Mesendoderm (in vitro differentiated cells): ENCODE results near the gene IER5L.

Source experiments
- DNase-seq: peaks from one replicate; pipeline ENCODE4 v3.0.0; 2013
- H2AK5ac ChIP-seq: 2 replicates; pipeline ENCODE4 v1.6.1; 2013; ENCODE audit warnings: low read length, inconsistent platforms
- H2BK120ac ChIP-seq: 2 replicates; pipeline ENCODE4 v1.6.1; 2013; ENCODE audit warnings: low read depth, mild to moderate bottlenecking, low read length, moderate library complexity, mixed read lengths
- H2BK15ac ChIP-seq: replicated peaks from 2 replicates; pipeline ENCODE4 v1.6.1; 2013; ENCODE audit warnings: low read depth, mild to moderate bottlenecking, moderate library complexity
- H2BK5ac ChIP-seq: 2 replicates; pipeline ENCODE4 v1.6.1; 2013; ENCODE audit warnings: low read length, inconsistent platforms
- H3K18ac ChIP-seq: 2 replicates; pipeline ENCODE4 v1.6.1; 2013; ENCODE audit warnings: mild to moderate bottlenecking, low read length, mixed read lengths
- H3K23ac ChIP-seq: one replicate; pipeline ENCODE4 v1.6.1; 2013; ENCODE audit warnings: low read length
- H3K27ac ChIP-seq: 2 replicates; pipeline ENCODE4 v1.5.1; 2013; ENCODE audit warnings: low read depth, mild to moderate bottlenecking, inconsistent platforms, low read length, moderate library complexity
- H3K27me3 ChIP-seq: 2 replicates; pipeline ENCODE4 v1.6.1; 2013; ENCODE audit warnings: low read length, control low read depth, mild to moderate bottlenecking, inconsistent platforms; ENCODE audit not compliant: insufficient read depth, poor library complexity
- H3K36me3 ChIP-seq: 2 replicates; pipeline ENCODE4 v1.6.1; 2013; ENCODE audit warnings: low read length, inconsistent platforms; ENCODE audit not compliant: control insufficient read depth, insufficient read depth
- H3K4ac ChIP-seq: one replicate; pipeline ENCODE4 v1.6.1; 2013; ENCODE audit warnings: low read depth, mild to moderate bottlenecking, low read length, moderate library complexity
- H3K4me1 ChIP-seq: 2 replicates; pipeline ENCODE4 v1.6.1; 2013; ENCODE audit warnings: low read depth, low read length, inconsistent platforms; ENCODE audit not compliant: control insufficient read depth
- H3K4me2 ChIP-seq: 2 replicates; pipeline ENCODE4 v1.6.1; 2013; ENCODE audit warnings: low read length
- H3K4me3 ChIP-seq: 2 replicates; pipeline ENCODE4 v1.5.1; 2013; ENCODE audit warnings: mild to moderate bottlenecking, low read length
- H3K56ac ChIP-seq: one replicate; pipeline ENCODE4 v1.6.1; 2013; ENCODE audit warnings: low read length
- H3K79me1 ChIP-seq: 2 replicates; pipeline ENCODE4 v1.6.1; 2013; ENCODE audit warnings: low read length, inconsistent platforms
- H3K79me2 ChIP-seq: 2 replicates; pipeline ENCODE4 v1.6.1; 2013; ENCODE audit warnings: mild to moderate bottlenecking, low read length; ENCODE audit not compliant: control insufficient read depth, insufficient read depth
- H3K9ac ChIP-seq: 2 replicates; pipeline ENCODE4 v1.6.1; 2013; ENCODE audit warnings: low read length, inconsistent platforms
- H4K5ac ChIP-seq: one replicate; pipeline ENCODE4 v1.6.1; 2013; ENCODE audit warnings: low read length
- H4K8ac ChIP-seq: one replicate; pipeline ENCODE4 v1.6.1; 2013; ENCODE audit warnings: low read depth, mild to moderate bottlenecking, control low read depth, low read length, moderate library complexity
- WGBS: extraction: QIAGEN DNeasy Blood & Tissue Kit; methylation state at CpG from one replicate; pipeline ENCODE4 v1.1.7; 2013; ENCODE audit warnings: low lambda C conversion rate, missing lambda C conversion rate; ENCODE audit not compliant: insufficient coverage; ENCODE audit errors: extremely low coverage; 5-methylcytosine and 5-hydroxymethylcytosine counted together

The IER5L gene

DNA sequence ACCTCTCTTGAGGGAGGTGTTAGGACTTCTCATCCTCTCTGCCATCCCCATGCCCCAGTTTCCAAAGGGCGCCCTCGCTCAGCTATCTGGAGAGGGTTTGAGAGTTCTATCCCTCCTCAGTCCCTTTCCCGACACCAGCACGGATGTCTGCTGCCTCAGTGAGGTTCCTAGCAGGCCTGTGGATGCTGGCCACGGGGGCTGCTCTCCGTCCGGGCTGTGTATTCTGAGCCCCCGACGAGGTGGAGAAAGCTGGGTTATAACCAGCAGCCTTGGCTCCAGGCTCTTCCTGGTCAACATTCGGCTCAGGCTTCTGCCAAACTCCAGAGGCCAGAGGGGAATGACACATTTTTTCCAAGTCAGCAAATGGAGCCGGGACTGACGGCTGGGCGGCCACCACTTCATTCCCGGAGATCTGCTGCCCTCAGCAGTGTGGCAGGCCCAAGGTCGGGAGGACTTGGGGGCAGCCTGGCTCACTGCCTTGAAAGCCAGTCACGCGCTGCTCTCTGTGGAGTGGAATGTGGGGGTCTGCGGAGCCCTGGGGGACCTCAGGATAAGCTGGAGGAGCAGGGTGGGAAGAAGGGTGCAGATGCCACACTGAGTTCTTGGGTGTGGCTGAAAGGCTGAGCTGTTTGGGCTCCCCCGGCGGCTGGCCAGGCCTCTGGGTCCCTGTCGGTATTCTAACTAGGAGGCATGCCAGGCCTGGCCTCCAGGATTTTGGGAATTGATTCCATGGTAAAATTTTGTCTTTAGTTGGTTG lies 39.4 kb downstream of the IER5L start:
- no CpG with 5 or more reads among the region's 21 CpGs for WGBS
- Histone ChIP-seq H3K36me3 (peaks cover 3% of the 10 kb centered on the region), H3K27me3 (no peaks in the 10 kb centered on the region), H3K18ac (no peak overlapping the region), H2BK15ac (no peak overlapping the region), H3K4ac (no peak overlapping the region), H3K79me2 (peaks cover 11% of the 10 kb centered on the region), H3K4me2 (no peak overlapping the region), H2BK5ac (no peak overlapping the region), H3K23ac (no peak overlapping the region), H4K8ac (no peak overlapping the region), H2AK5ac (peak overlapping the region; percentile 39), H3K9ac (peak overlapping the region; percentile 27), H3K4me1 (peaks cover 13% of the 10 kb centered on the region), H3K79me1 (peaks cover 9% of the 10 kb centered on the region), H3K27ac (peak overlapping the region; percentile 10), H3K56ac (peak overlapping the region; percentile 74), H2BK120ac (no peak overlapping the region), H3K4me3 (no peak overlapping the region), H4K5ac (no peak overlapping the region)
- no peak for DNase-seq

DNA sequence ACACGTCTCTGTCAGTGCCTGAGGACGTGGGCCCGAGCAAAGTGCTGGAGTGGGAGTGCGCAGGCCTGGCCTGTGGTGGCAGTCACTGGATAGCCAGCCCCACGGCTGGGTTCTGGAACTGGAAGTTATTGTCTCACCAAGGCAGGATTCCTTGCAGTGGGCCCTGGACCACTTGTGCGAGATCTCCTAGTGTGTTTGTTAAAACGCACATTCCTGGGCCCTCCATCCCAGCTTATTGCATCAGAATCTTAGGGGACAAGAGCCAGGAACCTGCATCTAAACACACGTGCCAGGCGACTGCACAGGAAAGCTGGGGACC lies 40.0 kb downstream of the IER5L start:
- Histone ChIP-seq H3K79me1 (peaks cover 9% of the 10 kb centered on the region), H3K4me3 (no peak overlapping the region), H2BK5ac (no peak overlapping the region), H3K27ac (no peak overlapping the region), H4K5ac (no peak overlapping the region), H3K4me1 (peaks cover 11% of the 10 kb centered on the region), H3K36me3 (peaks cover 5% of the 10 kb centered on the region), H3K9ac (no peak overlapping the region), H4K8ac (no peak overlapping the region), H3K18ac (no peak overlapping the region), H2AK5ac (no peak overlapping the region), H3K56ac (no peak overlapping the region), H2BK120ac (no peak overlapping the region), H3K4me2 (no peak overlapping the region), H3K27me3 (no peaks in the 10 kb centered on the region), H2BK15ac (no peak overlapping the region), H3K4ac (no peak overlapping the region), H3K79me2 (peaks cover 11% of the 10 kb centered on the region), H3K23ac (no peak overlapping the region)
- WGBS = no CpG with 5 or more reads among the region's 9 CpGs
- no peak for DNase-seq

DNA sequence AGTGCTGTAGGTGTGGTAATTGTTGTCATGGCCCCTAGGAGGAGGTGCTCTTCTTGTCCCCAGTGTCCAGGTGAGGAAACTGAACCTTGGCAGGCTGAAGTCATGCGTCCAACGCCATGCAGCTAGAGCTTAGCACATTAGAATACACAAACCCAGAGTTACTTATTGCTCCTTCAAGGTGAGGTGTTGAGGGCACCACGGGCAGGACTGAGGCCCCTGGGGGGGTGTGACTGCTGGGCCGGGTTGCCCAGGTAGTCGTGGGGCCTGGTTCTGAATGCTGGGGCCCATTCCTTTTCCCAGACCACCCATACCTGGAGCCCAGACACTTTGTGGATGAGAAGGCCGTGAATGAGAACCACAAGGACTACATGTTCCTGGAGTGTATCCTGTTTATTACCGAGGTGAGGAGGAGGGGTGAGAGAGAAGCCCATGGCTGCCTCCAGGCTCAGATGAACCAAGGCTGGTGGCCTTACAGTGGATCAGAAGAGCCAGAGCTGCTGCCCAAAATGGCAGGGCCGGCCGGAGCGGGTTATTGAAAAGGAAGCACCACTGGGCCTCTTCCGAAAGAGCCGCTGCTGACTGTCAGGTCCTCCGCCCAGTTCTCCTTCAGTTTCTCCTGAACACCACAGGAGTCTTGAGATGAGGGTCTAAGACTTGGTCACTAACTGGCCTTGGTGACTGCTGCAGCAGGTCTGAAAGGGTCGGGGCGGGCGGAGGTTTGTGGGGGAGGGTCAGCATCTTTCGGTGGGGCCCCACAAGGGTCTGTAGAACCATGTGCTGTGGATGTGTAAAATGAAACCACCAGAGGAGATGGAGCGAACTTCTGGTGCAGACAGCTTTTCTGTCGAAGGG lies 40.5 kb downstream of the IER5L start:
- H3K79me1 ChIP-seq = peaks cover 9% of the 10 kb centered on the region
- peaks cover 7% of the 10 kb centered on the region for H3K4me1 ChIP-seq
- H3K4me2 ChIP-seq = no peak overlapping the region
- no peak overlapping the region for H3K4me3 ChIP-seq
- no peak overlapping the region for H3K18ac ChIP-seq
- H2BK120ac ChIP-seq = no peak overlapping the region
- H3K4ac ChIP-seq = no peak overlapping the region
- H4K5ac ChIP-seq = no peak overlapping the region
- no CpG with 5 or more reads among the region's 19 CpGs for WGBS
- no peak overlapping the region for H2AK5ac ChIP-seq
- no peak overlapping the region for H2BK15ac ChIP-seq
- H2BK5ac ChIP-seq = no peak overlapping the region
- no peak overlapping the region for H3K27ac ChIP-seq
- H3K27me3 ChIP-seq = no peaks in the 10 kb centered on the region
- no peak for DNase-seq
- no peak overlapping the region for H4K8ac ChIP-seq
- H3K79me2 ChIP-seq = peaks cover 11% of the 10 kb centered on the region
- no peak overlapping the region for H3K9ac ChIP-seq
- no peak overlapping the region for H3K56ac ChIP-seq
- H3K36me3 ChIP-seq = peaks cover 2% of the 10 kb centered on the region
- no peak overlapping the region for H3K23ac ChIP-seq

DNA sequence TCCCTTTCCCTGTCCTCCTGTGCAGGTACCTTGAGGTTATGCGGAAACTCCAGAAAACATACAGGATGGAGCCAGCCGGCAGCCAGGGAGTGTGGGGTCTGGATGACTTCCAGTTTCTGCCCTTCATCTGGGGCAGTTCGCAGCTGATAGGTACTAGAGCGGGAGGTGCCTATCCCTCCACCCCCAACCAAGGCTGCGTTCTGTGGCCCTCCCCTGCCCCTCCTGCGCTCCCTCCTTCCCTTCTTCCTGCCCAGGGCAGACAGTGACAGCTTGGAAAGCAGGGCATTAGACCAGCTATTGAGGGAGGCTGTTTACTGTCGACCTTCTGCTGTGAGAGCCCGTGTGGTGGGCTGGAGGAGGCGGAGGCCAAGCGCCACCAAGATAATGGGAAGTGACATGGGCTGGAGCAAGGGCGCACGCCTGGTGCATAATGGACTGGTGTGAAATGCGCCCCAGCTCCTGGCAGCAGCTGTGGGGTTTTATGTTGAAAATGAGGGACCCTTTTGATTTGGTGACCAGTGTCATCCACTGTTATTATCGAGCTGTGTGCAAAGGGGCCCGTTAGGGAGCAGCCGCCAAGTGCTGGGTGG lies 41.5 kb downstream of the IER5L start:
- H2AK5ac ChIP-seq = no peak overlapping the region
- H3K27me3 ChIP-seq = no peaks in the 10 kb centered on the region
- no peak overlapping the region for H3K56ac ChIP-seq
- no peak overlapping the region for H3K9ac ChIP-seq
- no peak overlapping the region for H4K8ac ChIP-seq
- H3K79me2 ChIP-seq = peaks cover 8% of the 10 kb centered on the region
- no peak overlapping the region for H2BK15ac ChIP-seq
- H2BK120ac ChIP-seq = no peak overlapping the region
- H3K4me2 ChIP-seq = no peak overlapping the region
- H3K27ac ChIP-seq = no peak overlapping the region
- H4K5ac ChIP-seq = no peak overlapping the region
- peaks cover 2% of the 10 kb centered on the region for H3K79me1 ChIP-seq
- H3K4me3 ChIP-seq = no peak overlapping the region
- DNase-seq = no peak
- H3K4ac ChIP-seq = no peak overlapping the region
- no peak overlapping the region for H2BK5ac ChIP-seq
- WGBS = no CpG with 5 or more reads among the region's 16 CpGs
- H3K4me1 ChIP-seq = peaks cover 7% of the 10 kb centered on the region
- H3K36me3 ChIP-seq = peaks cover 2% of the 10 kb centered on the region
- no peak overlapping the region for H3K18ac ChIP-seq
- H3K23ac ChIP-seq = no peak overlapping the region

DNA sequence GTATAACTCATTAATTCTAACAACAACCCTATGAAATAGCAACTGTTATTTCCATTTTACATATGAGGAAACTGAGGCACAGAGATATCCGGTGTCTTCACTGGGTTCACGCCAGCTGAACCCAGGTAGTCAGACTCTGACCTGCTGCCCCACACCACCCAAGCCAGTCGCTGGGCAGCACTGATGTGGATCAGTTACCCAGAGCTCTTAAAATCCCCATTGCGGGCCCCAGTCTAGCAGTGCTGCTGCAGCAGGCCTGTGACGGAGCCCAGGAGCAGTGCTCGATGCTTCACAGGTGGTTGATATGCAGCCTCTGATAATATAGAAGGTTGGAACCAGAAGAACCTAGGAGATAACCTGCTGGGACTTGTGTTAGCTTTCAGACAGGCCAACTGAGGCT lies 42.6 kb downstream of the IER5L start:
- Histone ChIP-seq H2BK5ac (no peak overlapping the region), H2BK15ac (no peak overlapping the region), H3K4me1 (peaks cover 5% of the 10 kb centered on the region), H4K8ac (no peak overlapping the region), H3K36me3 (peaks cover 2% of the 10 kb centered on the region), H2AK5ac (no peak overlapping the region), H3K79me1 (no peaks in the 10 kb centered on the region), H4K5ac (no peak overlapping the region), H3K27me3 (no peaks in the 10 kb centered on the region), H3K4me2 (no peak overlapping the region), H3K4me3 (no peak overlapping the region), H3K79me2 (no peaks in the 10 kb centered on the region), H3K18ac (no peak overlapping the region), H2BK120ac (no peak overlapping the region), H3K27ac (no peak overlapping the region), H3K9ac (no peak overlapping the region), H3K23ac (no peak overlapping the region), H3K4ac (no peak overlapping the region), H3K56ac (no peak overlapping the region)
- WGBS = no CpG with 5 or more reads among the region's 6 CpGs
- DNase-seq = no peak
